ENCODE data around the gene IL37.

The IL37 gene

DNA sequence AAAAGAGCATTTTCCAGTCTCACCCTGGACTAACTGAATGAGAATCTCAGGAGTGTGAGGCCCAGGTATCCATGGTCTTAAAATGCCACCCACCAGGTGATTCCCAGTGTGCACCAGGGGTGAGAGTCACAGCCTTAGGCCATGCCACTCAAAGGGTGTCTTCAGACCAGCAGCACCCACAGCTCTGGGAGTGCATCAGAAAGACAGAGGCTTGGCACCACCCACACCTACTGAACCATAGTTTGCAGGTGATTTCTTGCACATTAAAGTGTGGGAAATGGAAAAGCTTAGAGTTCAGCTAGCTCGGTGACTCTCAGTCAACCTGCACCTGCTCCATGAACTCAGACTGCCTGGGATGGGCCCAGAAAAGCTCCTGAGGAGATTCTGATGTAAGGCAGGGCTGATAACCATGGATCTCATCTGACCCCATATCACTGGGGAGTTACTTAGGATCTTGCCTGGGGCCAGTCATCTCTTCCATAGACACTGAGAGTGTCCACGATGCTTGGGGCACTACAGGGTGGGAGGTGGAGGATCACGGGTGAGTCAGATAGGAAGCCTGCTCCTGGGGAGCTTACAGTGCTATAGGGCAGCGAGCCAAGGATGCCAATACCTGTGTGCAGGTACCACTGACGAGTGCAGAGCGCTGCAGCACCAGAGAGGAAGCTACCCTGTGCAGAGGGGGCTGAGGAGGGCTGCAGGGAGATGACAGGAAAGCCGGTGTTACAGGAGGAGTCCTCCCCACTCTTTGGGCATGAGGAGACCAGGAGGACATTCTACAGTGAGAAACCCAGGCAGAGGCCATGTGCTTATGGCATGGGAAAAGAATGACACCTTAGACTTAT is 4.6 kb downstream of the IL37 start:
- no peak for DNase-seq (ENCODE audit: low read depth, low spot score)
- TF ChIP-seq, protein P1, sequence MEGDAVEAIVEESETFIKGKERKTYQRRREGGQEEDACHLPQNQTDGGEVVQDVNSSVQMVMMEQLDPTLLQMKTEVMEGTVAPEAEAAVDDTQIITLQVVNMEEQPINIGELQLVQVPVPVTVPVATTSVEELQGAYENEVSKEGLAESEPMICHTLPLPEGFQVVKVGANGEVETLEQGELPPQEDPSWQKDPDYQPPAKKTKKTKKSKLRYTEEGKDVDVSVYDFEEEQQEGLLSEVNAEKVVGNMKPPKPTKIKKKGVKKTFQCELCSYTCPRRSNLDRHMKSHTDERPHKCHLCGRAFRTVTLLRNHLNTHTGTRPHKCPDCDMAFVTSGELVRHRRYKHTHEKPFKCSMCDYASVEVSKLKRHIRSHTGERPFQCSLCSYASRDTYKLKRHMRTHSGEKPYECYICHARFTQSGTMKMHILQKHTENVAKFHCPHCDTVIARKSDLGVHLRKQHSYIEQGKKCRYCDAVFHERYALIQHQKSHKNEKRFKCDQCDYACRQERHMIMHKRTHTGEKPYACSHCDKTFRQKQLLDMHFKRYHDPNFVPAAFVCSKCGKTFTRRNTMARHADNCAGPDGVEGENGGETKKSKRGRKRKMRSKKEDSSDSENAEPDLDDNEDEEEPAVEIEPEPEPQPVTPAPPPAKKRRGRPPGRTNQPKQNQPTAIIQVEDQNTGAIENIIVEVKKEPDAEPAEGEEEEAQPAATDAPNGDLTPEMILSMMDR (IDR thresholded peaks at IDR 0.05; ENCODE audit: low read depth, low read length): no peak
- H3K4me3 ChIP-seq (ENCODE audit: low read depth, low read length): no peak overlapping the region
- in situ Hi-C loops (cut with HindIII; ENCODE audit: low sequenced_read_pairs): no loop called here

DNA sequence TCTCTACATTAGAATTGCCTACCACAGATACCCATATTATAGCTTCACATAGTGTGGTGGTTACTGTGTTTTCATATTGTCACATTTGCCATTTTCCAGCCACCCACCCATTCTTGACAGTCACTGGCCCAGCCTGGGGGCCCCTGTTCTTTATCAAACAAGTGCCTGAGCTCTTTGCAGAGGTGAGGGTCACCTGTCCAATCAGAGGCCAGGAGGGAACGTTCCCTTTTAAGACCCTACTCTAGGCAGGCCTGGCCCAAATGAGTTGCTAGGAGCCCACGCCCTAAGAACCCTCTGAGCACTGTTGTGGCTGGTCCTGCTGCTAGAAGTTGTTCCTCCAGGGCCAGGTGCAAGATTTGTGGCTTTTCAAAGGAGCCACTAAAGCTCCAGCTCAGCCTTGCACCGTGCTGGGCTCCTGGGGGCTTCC is 5.2 kb downstream of the IL37 start:
- TF ChIP-seq, protein P1 (IDR thresholded peaks at IDR 0.05; ENCODE audit: low read depth, low read length): no peak
- H3K4me3 ChIP-seq (ENCODE audit: low read depth, low read length): no peak overlapping the region
- no peak for DNase-seq (ENCODE audit: low read depth, low spot score)
- in situ Hi-C loops (cut with HindIII; ENCODE audit: low sequenced_read_pairs): no loop called here

DNA sequence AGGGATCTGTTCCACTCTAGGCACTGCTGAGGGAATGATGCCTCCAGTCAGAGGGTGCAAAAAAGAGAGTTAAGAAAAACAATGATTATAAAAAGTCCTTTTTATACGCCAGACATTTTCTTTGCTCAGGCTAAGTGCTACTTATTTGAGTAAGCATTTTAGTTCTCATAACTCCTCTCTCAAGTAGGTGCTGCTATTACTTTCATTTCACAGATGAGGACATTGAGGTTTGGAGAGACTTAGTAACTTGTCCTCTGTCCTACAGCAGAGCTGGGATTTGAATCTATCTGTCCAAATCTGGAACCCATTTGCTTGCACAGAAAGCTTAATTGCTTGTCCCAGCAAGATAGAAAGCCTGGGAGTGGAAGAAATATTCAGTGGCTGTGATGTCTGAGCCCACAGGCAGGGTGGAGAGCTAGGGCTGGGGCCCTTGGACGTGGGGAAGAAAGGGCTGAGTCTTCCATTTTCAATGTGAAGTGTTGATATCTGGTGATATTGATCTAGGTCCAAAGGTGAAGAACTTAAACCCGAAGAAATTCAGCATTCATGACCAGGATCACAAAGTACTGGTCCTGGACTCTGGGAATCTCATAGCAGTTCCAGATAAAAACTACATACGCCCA is 5.8 kb downstream of the IL37 start:
- TF ChIP-seq, protein P1 (IDR thresholded peaks at IDR 0.05; ENCODE audit: low read depth, low read length): no peak
- in situ Hi-C loops (cut with HindIII; ENCODE audit: low sequenced_read_pairs): no loop called here
- H3K4me3 ChIP-seq (ENCODE audit: low read depth, low read length): no peak overlapping the region
- no peak for DNase-seq (ENCODE audit: low read depth, low spot score)

DNA sequence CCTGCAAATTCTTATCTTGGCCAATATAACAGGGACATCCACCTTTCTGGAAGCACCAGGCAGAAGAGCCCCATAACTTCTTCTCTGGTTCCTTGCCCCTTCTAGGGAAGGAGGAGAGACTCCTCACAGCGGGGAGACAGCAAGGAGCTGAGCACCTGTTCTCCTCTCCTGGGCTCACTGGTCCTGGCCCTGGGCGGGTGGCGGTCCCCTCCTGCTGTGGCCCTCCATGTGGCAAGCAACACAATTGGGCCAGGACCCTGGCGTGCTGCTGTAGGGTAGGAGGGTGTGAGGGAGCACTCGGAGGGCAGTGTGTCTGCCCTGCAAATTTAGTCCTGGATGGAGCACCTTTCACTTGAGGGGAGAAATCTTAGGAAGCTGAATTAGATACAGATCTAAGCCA is 6.9 kb downstream of the IL37 start:
- DNase-seq (ENCODE audit: low read depth, low spot score): no peak
- TF ChIP-seq, protein P1 (IDR thresholded peaks at IDR 0.05; ENCODE audit: low read depth, low read length): no peak
- in situ Hi-C loops (cut with HindIII; ENCODE audit: low sequenced_read_pairs): no loop called here
- no peak overlapping the region for H3K4me3 ChIP-seq (ENCODE audit: low read depth, low read length)

DNA sequence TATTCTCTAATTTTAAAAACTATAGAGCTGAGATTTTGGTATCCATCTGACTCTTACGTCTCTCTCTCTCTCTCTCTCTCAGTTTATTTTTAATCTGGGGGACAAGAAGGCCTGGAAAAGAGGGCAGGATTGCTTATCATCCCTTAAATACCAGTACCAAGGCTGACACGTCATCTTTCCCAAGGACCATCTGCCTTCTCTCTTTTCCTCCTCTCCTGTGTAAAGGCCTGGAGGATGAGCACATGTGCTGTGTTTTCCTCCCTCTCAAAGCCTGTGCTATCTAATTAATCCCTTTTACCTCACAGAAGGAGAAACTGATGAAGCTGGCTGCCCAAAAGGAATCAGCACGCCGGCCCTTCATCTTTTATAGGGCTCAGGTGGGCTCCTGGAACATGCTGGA is 7.3 kb downstream of the IL37 start:
- DNase-seq (ENCODE audit: low read depth, low spot score): no peak
- no peak overlapping the region for H3K4me3 ChIP-seq (ENCODE audit: low read depth, low read length)
- TF ChIP-seq, protein P1 (IDR thresholded peaks at IDR 0.05; ENCODE audit: low read depth, low read length): no peak
- in situ Hi-C loops (cut with HindIII; ENCODE audit: low sequenced_read_pairs): no loop called here

DNA sequence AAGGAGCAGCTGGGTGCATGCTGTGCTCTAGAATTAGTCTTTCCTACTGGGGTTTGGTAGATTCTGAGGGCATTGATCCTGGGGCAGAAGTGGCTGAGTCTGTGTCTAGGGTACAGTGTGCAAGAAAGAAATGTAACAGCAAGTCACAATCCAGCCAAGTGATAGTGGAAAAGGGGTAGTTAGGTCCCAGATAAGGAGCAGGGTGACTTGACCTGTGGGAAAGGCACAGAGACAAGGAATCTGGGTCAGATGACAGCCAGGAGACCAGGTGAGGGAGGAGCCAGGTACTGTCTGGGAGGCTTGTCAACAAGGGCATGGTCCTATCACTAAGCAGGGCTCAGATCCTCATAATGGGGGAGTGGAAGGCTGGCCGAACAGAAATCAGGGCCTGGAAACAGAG is 8.1 kb downstream of the IL37 start:
- in situ Hi-C loops (cut with HindIII; ENCODE audit: low sequenced_read_pairs): no loop called here

More for the DNA sequence above, 8.1 kb downstream of the IL37 start:
- TF ChIP-seq, protein P1 (IDR thresholded peaks at IDR 0.05; ENCODE audit: low read depth, low read length): no peak
- DNase-seq (ENCODE audit: low read depth, low spot score): no peak
- H3K4me3 ChIP-seq (ENCODE audit: low read depth, low read length): no peak overlapping the region

Data from astrocyte of the spinal cord (primary cell).